Measurements from ENCODE around the gene AKAP6.

The AKAP6 gene

GRCh38 chr14:32865827-32866376, 536.8 kb downstream of the AKAP6 start:
- DNase-seq, result no peak

- no peak for DNase-seq
Observed at GRCh38 chr14:32883188-32883587, 554.1 kb downstream of the AKAP6 start.
